Smooth muscle cell (in vitro differentiated cells): ENCODE data around the gene OR4D2. TPM values are rescaled to one million over a fixed set of nuclear protein-coding genes. Genes with fewer than 3 reads are reported as not detected.

Experiments
- DNase-seq: peaks from one replicate; lab custom pipeline; 2025; ENCODE audit not compliant: unreplicated experiment; lab: John Stamatoyannopoulos, UW
- H2AFZ ChIP-seq: fragments of 200-600 bp; sonication (generic); 2 replicates; pipeline ENCODE4 v1.6.0; 2016; ENCODE audit warnings: antibody characterized with exemption, low read depth, mild to moderate bottlenecking
- H3F3A ChIP-seq: fragments of 200-600 bp; sonication (generic); 2 replicates; pipeline ENCODE4 v1.6.0; 2017; ENCODE audit warnings: antibody characterized with exemption, low read depth
- H3K27ac ChIP-seq: fragments of 200-600 bp; sonication (generic); 2 replicates; pipeline ENCODE4 v1.5.1; 2016; ENCODE audit warnings: low read depth, mild to moderate bottlenecking
- H3K27me3 ChIP-seq: fragments of 200-600 bp; sonication (generic); 2 replicates; pipeline ENCODE4 v1.6.1; 2016; ENCODE audit warnings: low read depth, mild to moderate bottlenecking
- H3K36me3 ChIP-seq: fragments of 200-600 bp; sonication (generic); 2 replicates; pipeline ENCODE4 v1.5.1; 2016; ENCODE audit warnings: low read depth
- H3K4me1 ChIP-seq: fragments of 200-600 bp; sonication (generic); 2 replicates; pipeline ENCODE4 v1.5.1; 2016; ENCODE audit warnings: low read depth
- H3K4me2 ChIP-seq: fragments of 200-600 bp; sonication (generic); 2 replicates; pipeline ENCODE4 v1.6.0; 2016; ENCODE audit warnings: mild to moderate bottlenecking
- H3K4me3 ChIP-seq: fragments of 200-600 bp; sonication (generic); 2 replicates; pipeline ENCODE4 v1.5.1; 2016; ENCODE audit warnings: mild to moderate bottlenecking
- H3K79me2 ChIP-seq: fragments of 200-600 bp; sonication (generic); 2 replicates; pipeline ENCODE4 v1.6.0; 2016; ENCODE audit warnings: low read depth, mild to moderate bottlenecking
- H3K9ac ChIP-seq: fragments of 200-600 bp; sonication (generic); 2 replicates; pipeline ENCODE4 v1.6.0; 2016; ENCODE audit warnings: low read depth
- H3K9me3 ChIP-seq: fragments of 200-600 bp; sonication (generic); replicated peaks from 2 replicates; pipeline ENCODE4 v1.5.1; 2016; ENCODE audit warnings: low read depth
- H4K20me1 ChIP-seq: fragments of 200-600 bp; sonication (generic); 2 replicates; pipeline ENCODE4 v1.6.0; 2016; ENCODE audit warnings: low read depth
- WGBS: methylation state at CpG from one replicate; pipeline ENCODE4 v1.1.7; 2016; ENCODE audit warnings: low lambda C conversion rate; 5-methylcytosine and 5-hydroxymethylcytosine counted together
- polyA plus RNA-seq: library from polyadenylated mRNA; unstranded; fragments of >200 nt; fragmentation: Nextera tagmentation; extraction: Ambion mirVana; gene quantifications from 2 replicates; pipeline ENCODE4 v1.2.1, GENCODE V29; 2016
- total RNA-seq: library from RNA; depleted of rRNA; stranded (reverse); fragments of >200 nt; gene quantifications from 2 replicates; pipeline ENCODE4 v1.2.3, GENCODE V29; 2014
- TF ChIP-seq, protein P1 (sequence below): fragments of 200-600 bp; sonication (generic); IDR thresholded peaks from 2 replicates; pipeline ENCODE4 v1.5.1; 2017; ENCODE audit warnings: borderline replicate concordance, mild to moderate bottlenecking, antibody characterized with exemption; ENCODE audit not compliant: insufficient read depth, poor library complexity, severe bottlenecking

Gene OR4D2
- total RNA-seq (not detected in 2 replicates), polyA plus RNA-seq (not detected in 2 replicates)

DNA sequence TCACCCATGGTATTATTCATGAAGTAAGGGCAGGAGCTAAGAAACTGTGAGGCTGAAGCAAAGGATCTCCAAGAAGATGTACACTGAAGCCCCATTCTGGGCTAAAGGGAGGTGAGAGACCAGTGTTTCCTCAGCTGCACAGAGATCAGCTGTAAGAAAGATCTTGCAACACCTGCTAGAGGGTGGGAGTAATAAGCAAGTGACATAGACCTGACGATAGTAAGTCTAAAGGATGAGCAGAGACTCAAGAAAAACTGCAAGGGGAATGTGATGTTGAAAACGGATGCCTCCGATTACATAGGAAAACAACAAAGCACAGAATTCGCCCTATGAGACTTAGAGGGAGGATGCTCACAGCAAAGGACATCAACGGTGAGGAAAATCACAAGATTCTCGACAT is at the start of gene OR4D2:
Gene OR4D2 (plus strand): TSS at position 301 of the 400 bp plus-strand sequence. CDS start 2,674 bp downstream, outside the sequence.
- no peaks in the 10 kb centered on the region for H3F3A ChIP-seq
- no peaks in the 10 kb centered on the region for H3K4me1 ChIP-seq
- no peak within 1 kb of the TSS for H3K4me3 ChIP-seq
- H3K4me2 ChIP-seq: no peak within 1 kb of the TSS
- no peaks in the 10 kb centered on the region for H3K9me3 ChIP-seq
- H3K79me2 ChIP-seq: no peaks in the 10 kb centered on the region
- TF ChIP-seq, protein P1, sequence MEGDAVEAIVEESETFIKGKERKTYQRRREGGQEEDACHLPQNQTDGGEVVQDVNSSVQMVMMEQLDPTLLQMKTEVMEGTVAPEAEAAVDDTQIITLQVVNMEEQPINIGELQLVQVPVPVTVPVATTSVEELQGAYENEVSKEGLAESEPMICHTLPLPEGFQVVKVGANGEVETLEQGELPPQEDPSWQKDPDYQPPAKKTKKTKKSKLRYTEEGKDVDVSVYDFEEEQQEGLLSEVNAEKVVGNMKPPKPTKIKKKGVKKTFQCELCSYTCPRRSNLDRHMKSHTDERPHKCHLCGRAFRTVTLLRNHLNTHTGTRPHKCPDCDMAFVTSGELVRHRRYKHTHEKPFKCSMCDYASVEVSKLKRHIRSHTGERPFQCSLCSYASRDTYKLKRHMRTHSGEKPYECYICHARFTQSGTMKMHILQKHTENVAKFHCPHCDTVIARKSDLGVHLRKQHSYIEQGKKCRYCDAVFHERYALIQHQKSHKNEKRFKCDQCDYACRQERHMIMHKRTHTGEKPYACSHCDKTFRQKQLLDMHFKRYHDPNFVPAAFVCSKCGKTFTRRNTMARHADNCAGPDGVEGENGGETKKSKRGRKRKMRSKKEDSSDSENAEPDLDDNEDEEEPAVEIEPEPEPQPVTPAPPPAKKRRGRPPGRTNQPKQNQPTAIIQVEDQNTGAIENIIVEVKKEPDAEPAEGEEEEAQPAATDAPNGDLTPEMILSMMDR: no peak
- no peak for DNase-seq
- H4K20me1 ChIP-seq: no peaks in the 10 kb centered on the region
- H3K9ac ChIP-seq: no peak within 1 kb of the TSS
- WGBS: 62% methylated on average over 6 of the region's 6 CpGs
- H3K27ac ChIP-seq: no peak within 1 kb of the TSS
- no peak within 1 kb of the TSS for H2AFZ ChIP-seq
- no peaks in the 10 kb centered on the region for H3K36me3 ChIP-seq
- peaks cover 63% of the 10 kb centered on the region for H3K27me3 ChIP-seq

DNA sequence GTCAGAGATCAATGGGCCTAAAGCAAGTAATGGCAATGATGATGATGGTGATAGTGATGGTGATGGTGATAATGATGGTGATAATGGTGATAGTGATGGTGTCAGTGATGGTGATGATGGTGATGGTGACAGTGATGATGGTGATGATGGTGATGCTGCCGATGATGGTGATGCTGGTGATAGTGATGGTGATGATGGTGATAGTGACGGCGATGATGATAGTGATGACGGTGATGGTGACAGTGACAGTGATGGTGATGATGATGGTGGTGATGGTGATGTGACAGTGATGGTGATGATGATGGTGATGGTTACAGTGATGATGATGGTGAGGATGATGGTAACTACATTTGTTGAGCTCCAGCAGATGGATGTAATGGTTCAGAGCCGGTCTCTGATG is 49.4 kb upstream of the OR4D2 start:
- Histone ChIP-seq H3K27ac (no peak overlapping the region), H3K79me2 (no peaks in the 10 kb centered on the region)
- 83% methylated on average over 5 of the region's 5 CpGs for WGBS

DNA sequence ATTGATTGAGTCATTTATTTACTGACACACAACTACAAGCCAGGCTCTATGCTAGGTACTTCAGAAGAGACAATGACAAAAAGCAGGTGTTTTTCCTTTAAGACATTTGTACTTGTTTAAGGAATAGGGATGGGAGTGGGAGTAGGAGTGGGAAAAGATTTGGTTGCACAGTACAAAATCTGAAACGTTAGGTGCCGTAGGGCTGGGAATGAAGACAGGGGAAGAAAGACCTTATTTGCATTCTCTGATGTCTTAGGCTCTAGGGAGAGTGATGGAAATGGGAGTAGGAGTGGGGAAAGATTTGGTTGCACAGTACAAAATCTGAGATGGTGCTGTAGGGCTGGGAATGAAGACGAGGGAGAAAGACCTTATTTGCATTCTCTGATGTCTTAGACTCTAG is 47.3 kb upstream of the OR4D2 start:
- Histone ChIP-seq H3K4me1 (no peaks in the 10 kb centered on the region), H3K4me2 (no peak overlapping the region), H3K9me3 (no peaks in the 10 kb centered on the region), H3K79me2 (no peaks in the 10 kb centered on the region), H3K36me3 (no peaks in the 10 kb centered on the region), H3K9ac (no peak overlapping the region), H3F3A (no peaks in the 10 kb centered on the region), H2AFZ (no peak overlapping the region), H3K4me3 (no peak overlapping the region), H4K20me1 (no peaks in the 10 kb centered on the region), H3K27ac (no peak overlapping the region), H3K27me3 (peaks cover 11% of the 10 kb centered on the region)
- 73% methylated on average over 3 of the region's 3 CpGs for WGBS
- no peak for DNase-seq
- TF ChIP-seq, protein P1: no peak

More for the DNA sequence above, 49.4 kb upstream of the OR4D2 start:
- Histone ChIP-seq H3K9ac (no peak overlapping the region), H3K4me3 (no peak overlapping the region), H2AFZ (no peak overlapping the region), H3F3A (no peaks in the 10 kb centered on the region), H4K20me1 (no peaks in the 10 kb centered on the region), H3K4me2 (no peak overlapping the region), H3K36me3 (no peaks in the 10 kb centered on the region), H3K27me3 (peaks cover 18% of the 10 kb centered on the region), H3K4me1 (no peaks in the 10 kb centered on the region), H3K9me3 (no peaks in the 10 kb centered on the region)
- DNase-seq: no peak
- TF ChIP-seq, protein P1: no peak

DNA sequence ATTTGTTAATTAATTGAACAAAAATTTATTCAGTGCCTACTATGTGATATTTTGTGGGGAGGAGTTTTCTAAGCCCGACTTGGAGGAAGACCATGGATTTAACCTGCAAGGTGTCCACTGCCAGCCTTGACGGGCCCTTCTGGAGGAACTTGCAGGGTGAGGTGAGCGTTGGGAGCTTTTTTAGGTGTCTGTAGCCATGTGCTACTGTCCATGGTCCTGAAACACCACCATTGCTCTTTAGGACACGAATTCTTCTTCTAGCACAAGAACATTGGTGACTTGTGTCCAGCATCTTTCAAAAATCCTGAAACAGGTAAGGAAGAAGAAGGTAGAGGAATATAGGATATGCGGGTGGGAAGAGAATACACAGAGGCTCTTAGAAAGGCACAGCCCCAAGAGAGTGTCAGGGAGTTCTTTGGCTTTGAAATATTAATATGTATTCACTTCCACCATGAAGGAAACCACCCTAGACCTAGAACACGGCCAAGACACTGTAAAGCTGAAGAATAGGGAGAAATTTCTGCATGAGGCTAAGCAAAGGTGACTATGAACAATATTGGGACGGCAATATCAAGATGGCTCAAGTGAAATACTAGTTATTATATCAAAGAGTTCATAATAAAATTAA is 46.5 kb upstream of the OR4D2 start:
- no peaks in the 10 kb centered on the region for H3K36me3 ChIP-seq
- H3K9ac ChIP-seq: no peak overlapping the region
- no peaks in the 10 kb centered on the region for H3K4me1 ChIP-seq
- WGBS: 34% methylated on average over 7 of the region's 7 CpGs
- no peak overlapping the region for H3K4me3 ChIP-seq
- H4K20me1 ChIP-seq: no peaks in the 10 kb centered on the region
- H3K4me2 ChIP-seq: no peak overlapping the region
- peak; percentile 4 for DNase-seq
- H3K27ac ChIP-seq: no peak overlapping the region
- H2AFZ ChIP-seq: no peak overlapping the region
- H3K79me2 ChIP-seq: no peaks in the 10 kb centered on the region
- no peaks in the 10 kb centered on the region for H3K9me3 ChIP-seq
- peaks cover 9% of the 10 kb centered on the region for H3K27me3 ChIP-seq
- no peaks in the 10 kb centered on the region for H3F3A ChIP-seq
- TF ChIP-seq, protein P1: no peak
